ENCODE data around the gene AKR1B15. TPM values are rescaled to one million over a fixed set of nuclear protein-coding genes. Genes with fewer than 3 reads are reported as not detected.
A peak's percentile ranks its signal among the peaks of the same experiment; 100 is the strongest.

AKR1B15 gene
- total RNA-seq, result not detected in 2 replicates

DNA sequence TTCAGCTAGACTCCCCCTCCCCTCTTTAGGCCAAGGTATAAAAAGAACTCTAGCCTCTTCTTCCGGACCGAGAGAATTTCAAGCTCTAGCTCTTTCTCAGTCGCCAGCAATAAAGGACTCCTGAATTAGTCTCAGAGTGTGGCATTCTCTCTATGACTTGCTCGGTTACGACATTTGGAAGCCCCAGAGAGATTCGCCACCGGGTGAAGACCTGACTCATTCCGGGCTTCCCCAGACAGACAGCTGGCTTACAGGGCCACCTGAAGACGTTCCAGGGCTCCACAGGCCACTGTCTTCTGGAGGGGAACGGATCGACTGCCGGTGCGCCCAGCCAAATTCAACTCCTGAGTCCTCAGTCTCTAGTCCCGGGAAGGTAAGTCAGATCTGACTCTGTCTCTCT lies at the start of gene AKR1B15:
Gene AKR1B15 (plus strand): TSS at position 234 of the 400 bp plus-strand sequence. CDS start 15,510 bp downstream, outside the sequence.
- TF ChIP-seq, protein P1, sequence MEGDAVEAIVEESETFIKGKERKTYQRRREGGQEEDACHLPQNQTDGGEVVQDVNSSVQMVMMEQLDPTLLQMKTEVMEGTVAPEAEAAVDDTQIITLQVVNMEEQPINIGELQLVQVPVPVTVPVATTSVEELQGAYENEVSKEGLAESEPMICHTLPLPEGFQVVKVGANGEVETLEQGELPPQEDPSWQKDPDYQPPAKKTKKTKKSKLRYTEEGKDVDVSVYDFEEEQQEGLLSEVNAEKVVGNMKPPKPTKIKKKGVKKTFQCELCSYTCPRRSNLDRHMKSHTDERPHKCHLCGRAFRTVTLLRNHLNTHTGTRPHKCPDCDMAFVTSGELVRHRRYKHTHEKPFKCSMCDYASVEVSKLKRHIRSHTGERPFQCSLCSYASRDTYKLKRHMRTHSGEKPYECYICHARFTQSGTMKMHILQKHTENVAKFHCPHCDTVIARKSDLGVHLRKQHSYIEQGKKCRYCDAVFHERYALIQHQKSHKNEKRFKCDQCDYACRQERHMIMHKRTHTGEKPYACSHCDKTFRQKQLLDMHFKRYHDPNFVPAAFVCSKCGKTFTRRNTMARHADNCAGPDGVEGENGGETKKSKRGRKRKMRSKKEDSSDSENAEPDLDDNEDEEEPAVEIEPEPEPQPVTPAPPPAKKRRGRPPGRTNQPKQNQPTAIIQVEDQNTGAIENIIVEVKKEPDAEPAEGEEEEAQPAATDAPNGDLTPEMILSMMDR (IDR thresholded peaks at IDR 0.05), result no peak
- peak; percentile 15 for DNase-seq
- no peaks in the 10 kb centered on the region for H3K36me3 Mint-ChIP-seq (ENCODE audit: low read depth)
- no peak within 1 kb of the TSS for H3K4me3 Mint-ChIP-seq
- H3K4me1 Mint-ChIP-seq, result peaks cover 11% of the 10 kb centered on the region
- ChIA-PET POLR2A (interaction anchor here (0.6 to 1.5 kb wide), 2 partner anchors 116 to 1155 kb away, joined by 3 to 7 read pairs; no protein-coding TSS in a partner anchor), CTCF (interaction anchor here (1.2 to 3.9 kb wide), 5 partner anchors 27 to 119 kb away, joined by 4 to 60 read pairs (median 8); no protein-coding TSS in a partner anchor)
- H3K27me3 Mint-ChIP-seq, result peaks cover 16% of the 10 kb centered on the region
- intact Hi-C loops (cut with micrococcal nuclease), result loop anchor here (2.0 kb wide), 1 partner anchor 58 kb away; no protein-coding TSS in a partner anchor
- ATAC-seq (ENCODE audit: low read depth), result peak; percentile 76
- no peak within 1 kb of the TSS for H3K27ac Mint-ChIP-seq
- no peaks in the 10 kb centered on the region for H3K9me3 Mint-ChIP-seq

DNA sequence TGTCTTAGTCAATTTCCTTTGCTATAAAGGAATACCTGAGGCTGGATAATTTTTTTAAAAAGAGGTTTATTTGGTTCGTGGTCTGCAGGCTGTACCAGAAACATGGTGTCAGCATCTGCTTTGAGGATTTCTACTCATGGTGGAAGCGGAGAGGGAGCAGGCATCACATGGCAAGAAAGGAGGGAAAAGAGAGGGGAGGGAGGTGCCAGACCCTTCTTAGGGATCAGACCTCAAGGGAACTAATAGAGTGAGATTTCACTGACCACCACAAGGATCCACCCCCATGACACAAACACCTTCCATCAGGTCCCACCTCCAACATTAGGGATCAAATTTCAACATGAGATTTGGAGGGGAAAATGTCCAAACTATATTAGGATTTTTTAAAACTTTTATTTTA lies 48.5 kb upstream of the AKR1B15 start:
- ChIA-PET POLR2A (no interaction called here), CTCF (interaction anchor here (1.1 kb wide), 1 partner anchor 9 kb away, joined by 3 read pairs; no protein-coding TSS in a partner anchor)
- ATAC-seq (ENCODE audit: low read depth), result no peak
- Mint-ChIP-seq H3K4me1 (no peaks in the 10 kb centered on the region), H3K27me3 (peaks cover 4% of the 10 kb centered on the region), H3K9me3 (no peaks in the 10 kb centered on the region), H3K36me3 (ENCODE audit: low read depth) (no peaks in the 10 kb centered on the region), H3K27ac (no peak overlapping the region), H3K4me3 (no peak overlapping the region)
- intact Hi-C loops (cut with micrococcal nuclease), result no loop called here
- TF ChIP-seq, protein P1 (IDR thresholded peaks at IDR 0.05), result no peak
- DNase-seq, result no peak

DNA sequence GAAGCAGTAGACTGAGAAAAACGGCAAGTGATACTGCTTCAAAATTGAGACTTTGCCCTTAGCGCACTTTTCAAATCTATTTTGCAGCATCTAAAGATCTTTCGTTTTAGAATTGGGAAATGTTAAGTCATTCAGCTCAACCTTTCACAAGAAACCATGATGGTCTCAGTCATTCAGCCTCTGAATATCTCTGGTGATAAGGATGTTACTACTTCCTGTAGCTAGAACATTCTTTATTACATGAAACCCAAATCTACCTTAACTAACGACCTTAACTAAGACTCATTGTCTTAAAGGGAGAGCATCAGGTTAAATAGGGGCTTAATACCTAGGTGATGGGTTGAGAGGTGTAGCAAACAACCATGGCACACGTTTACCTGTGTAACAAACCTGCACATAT lies 47.9 kb upstream of the AKR1B15 start:
- TF ChIP-seq, protein P1 (IDR thresholded peaks at IDR 0.05), result no peak
- DNase-seq (no peak), ATAC-seq (ENCODE audit: low read depth) (no peak)
- Mint-ChIP-seq H3K36me3 (ENCODE audit: low read depth) (no peaks in the 10 kb centered on the region), H3K4me3 (no peak overlapping the region), H3K27ac (no peak overlapping the region), H3K4me1 (no peaks in the 10 kb centered on the region), H3K27me3 (peaks cover 4% of the 10 kb centered on the region), H3K9me3 (no peaks in the 10 kb centered on the region)
- ChIA-PET POLR2A (no interaction called here), CTCF (interaction anchor here (1.1 kb wide), 1 partner anchor 8 kb away, joined by 3 read pairs; no protein-coding TSS in a partner anchor)
- intact Hi-C loops (cut with micrococcal nuclease), result no loop called here

DNA sequence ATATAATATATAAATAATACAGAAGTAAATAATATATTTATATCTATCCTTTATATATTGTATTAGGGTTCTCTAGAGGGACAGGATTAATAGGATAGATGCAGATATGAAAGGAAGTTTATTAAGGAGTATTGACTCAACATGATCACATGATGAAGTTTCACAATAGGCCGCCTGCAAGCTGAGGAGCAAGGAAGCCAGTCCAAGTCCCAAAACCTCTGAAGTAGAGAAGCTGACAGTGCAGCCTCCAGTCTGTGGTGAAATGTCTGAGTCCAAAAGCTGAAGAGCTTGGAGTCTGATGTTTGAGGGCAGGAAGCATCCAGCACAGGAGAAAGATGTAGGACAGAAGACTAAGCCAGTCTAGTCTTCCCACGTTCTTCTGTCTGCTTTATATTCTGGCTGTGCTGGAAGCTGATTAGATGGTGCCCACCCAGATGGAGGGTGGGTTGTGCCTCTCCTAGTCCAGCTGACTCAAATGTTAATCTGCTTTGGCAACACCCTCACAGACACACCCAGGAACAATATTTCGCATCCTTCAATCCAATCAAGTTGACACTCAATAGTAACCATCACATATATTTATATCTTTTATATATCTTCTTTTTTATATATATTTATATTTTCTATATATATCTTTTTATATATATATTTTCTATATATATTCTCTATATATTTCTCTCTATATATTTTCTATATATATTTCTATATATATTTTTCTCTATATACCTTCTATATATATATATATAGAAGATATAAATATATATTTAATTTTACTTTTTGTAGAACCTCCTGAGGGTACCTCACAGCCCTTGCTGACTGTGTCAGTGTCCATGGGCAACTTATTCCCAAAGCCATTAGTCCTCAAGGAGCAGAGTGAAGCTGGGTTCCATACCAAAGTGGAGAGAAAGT lies 46.2 kb upstream of the AKR1B15 start:
- no peak overlapping the region for H3K4me3 Mint-ChIP-seq
- intact Hi-C loops (cut with micrococcal nuclease), result no loop called here
- H3K27me3 Mint-ChIP-seq, result peaks cover 7% of the 10 kb centered on the region
- no peaks in the 10 kb centered on the region for H3K9me3 Mint-ChIP-seq
- H3K4me1 Mint-ChIP-seq, result no peaks in the 10 kb centered on the region
- H3K36me3 Mint-ChIP-seq (ENCODE audit: low read depth), result no peaks in the 10 kb centered on the region
- DNase-seq (no peak), ATAC-seq (ENCODE audit: low read depth) (no peak)
- no peak overlapping the region for H3K27ac Mint-ChIP-seq
- TF ChIP-seq, protein P1 (IDR thresholded peaks at IDR 0.05), result no peak
- ChIA-PET POLR2A (no interaction called here), CTCF (no interaction called here)

DNA sequence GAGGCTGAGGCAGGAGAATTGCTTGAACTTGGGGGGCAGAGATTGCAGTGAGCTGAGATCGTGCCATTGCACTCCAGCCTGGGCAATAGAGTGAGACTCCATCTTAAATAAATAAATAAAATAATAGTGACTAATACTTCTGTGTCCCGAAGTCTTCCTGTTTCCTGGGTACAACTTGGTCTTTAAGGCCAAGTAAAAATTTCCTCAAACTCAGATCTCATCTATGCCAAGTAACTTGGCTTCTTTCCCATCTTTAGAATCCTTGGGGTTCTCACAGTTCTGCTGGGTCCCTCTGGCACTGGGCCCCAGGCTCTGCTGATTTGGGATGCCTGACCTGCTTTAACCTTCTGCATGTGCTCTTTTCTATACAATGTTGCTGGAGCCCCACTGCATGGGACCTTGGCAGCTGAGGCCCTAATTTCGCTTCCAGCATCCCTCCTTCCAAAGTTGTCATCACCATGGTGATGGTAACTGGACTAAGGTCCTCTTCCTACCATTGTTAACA lies 44.2 kb upstream of the AKR1B15 start:
- Mint-ChIP-seq H3K4me1 (no peaks in the 10 kb centered on the region), H3K4me3 (no peak overlapping the region), H3K9me3 (no peaks in the 10 kb centered on the region), H3K27me3 (peaks cover 7% of the 10 kb centered on the region), H3K27ac (no peak overlapping the region), H3K36me3 (ENCODE audit: low read depth) (no peaks in the 10 kb centered on the region)
- ATAC-seq (ENCODE audit: low read depth) (no peak), DNase-seq (no peak)
- intact Hi-C loops (cut with micrococcal nuclease), result no loop called here
- CTCF ChIA-PET, result no interaction called here
- TF ChIP-seq, protein P1 (IDR thresholded peaks at IDR 0.05), result no peak
- POLR2A ChIA-PET, result no interaction called here

All from activated B cell treated with CpG ODN at 0.5 μM for 24 hours (primary cell).